Measurements from ENCODE around the gene DYNLT1. TPM values are rescaled to one million over a fixed set of nuclear protein-coding genes. Genes with fewer than 3 reads are reported as not detected.
A peak's percentile ranks its signal among the peaks of the same experiment; 100 is the strongest.

The DYNLT1 gene
- total and polyA plus RNA-seq, 2 experiments from 2014 or later: 82.6 to 219 TPM

DNA sequence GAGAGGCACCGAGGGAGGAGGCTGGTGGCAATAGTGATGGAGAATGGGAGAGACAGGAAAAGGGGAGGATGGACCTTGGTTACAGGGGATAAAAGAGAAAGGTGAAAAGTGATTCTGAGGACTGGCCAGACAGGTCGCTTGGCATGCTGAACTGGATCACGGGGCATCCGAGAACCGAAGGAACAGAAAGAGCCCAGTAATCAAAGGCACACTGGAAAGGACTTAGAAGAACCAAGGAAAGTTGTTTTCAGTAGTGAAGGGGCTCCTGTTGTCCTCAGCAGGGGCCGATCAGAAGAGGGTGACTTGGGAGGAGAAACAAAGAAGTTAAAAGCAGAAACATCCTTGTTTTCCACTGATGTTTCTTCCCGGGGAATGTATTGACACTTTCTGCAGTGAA is 24.2 kb upstream of the DYNLT1 start:
- Histone ChIP-seq H3K9me2 (replicated peaks; ENCODE audit: insufficient read depth) (no peaks in the 10 kb centered on the region), H3K27ac (no peak overlapping the region), H3K4me1 (ENCODE audit: insufficient read depth) (peaks cover 18% of the 10 kb centered on the region), H3K4me3 (no peak overlapping the region), H3K4me2 (no peak overlapping the region), H3K36me3 (replicated peaks; ENCODE audit: insufficient read depth, low read depth) (no peaks in the 10 kb centered on the region), H3K79me2 (no peaks in the 10 kb centered on the region), H2AFZ (no peak overlapping the region), H3K9me3 (ENCODE audit: low read depth) (no peaks in the 10 kb centered on the region), H4K20me1 (ENCODE audit: insufficient read depth, poor library complexity, severe bottlenecking) (no peaks in the 10 kb centered on the region), H3K27me3 (no peaks in the 10 kb centered on the region)
- DNase-seq (ENCODE audit: low spot score): no peak
- 77% methylated on average over 7 of the region's 7 CpGs for WGBS (ENCODE audit: low lambda C conversion rate, missing lambda C conversion rate)
- TF ChIP-seq EZH2 (IDR thresholded peaks at IDR 0.05; ENCODE audit: borderline replicate concordance) (no peak), EZH2phosphoT487 (IDR thresholded peaks at IDR 0.05; ENCODE audit: low read depth, severe bottlenecking, unreplicated experiment) (no peak)
- TF ChIP-seq, protein P1, sequence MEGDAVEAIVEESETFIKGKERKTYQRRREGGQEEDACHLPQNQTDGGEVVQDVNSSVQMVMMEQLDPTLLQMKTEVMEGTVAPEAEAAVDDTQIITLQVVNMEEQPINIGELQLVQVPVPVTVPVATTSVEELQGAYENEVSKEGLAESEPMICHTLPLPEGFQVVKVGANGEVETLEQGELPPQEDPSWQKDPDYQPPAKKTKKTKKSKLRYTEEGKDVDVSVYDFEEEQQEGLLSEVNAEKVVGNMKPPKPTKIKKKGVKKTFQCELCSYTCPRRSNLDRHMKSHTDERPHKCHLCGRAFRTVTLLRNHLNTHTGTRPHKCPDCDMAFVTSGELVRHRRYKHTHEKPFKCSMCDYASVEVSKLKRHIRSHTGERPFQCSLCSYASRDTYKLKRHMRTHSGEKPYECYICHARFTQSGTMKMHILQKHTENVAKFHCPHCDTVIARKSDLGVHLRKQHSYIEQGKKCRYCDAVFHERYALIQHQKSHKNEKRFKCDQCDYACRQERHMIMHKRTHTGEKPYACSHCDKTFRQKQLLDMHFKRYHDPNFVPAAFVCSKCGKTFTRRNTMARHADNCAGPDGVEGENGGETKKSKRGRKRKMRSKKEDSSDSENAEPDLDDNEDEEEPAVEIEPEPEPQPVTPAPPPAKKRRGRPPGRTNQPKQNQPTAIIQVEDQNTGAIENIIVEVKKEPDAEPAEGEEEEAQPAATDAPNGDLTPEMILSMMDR (IDR thresholded peaks at IDR 0.05; ENCODE audit: poor library complexity): no peak

DNA sequence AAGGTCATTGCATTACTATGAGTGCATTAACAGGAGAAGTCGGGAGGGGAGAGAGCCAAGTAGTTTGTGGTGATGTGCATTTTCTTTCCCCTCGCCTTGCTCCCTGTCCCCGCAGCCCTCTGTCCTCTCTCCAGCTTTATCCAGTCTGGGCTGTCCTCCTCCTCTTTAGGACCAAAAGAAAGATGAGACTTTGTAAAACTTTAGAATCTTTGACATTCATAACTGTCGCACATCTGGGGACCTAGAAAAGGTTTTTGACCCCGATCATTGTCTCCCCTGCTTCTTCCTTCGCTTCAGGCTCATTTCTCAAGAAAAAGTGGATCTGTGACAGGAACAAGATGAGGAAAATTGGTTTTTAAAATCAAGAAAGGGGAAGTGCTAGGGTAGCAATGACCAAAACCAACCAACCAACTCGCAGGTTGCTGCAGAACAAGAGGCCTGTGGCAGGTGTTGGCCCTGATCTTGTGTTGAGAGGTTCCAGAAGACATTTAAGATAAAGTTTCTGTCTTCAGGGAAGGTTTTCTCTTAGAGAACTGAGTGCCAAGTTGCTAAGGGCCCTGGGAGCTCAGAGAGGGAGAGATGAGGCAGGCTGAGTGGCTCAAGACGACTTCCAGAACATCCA is 22.9 kb upstream of the DYNLT1 start:
- TF ChIP-seq EZH2 (IDR thresholded peaks at IDR 0.05; ENCODE audit: borderline replicate concordance): no peak
- TF ChIP-seq, protein P1 (IDR thresholded peaks at IDR 0.05; ENCODE audit: poor library complexity): no peak
- TF ChIP-seq EZH2phosphoT487 (IDR thresholded peaks at IDR 0.05; ENCODE audit: low read depth, severe bottlenecking, unreplicated experiment): no peak
- 85% methylated on average over 8 of the region's 8 CpGs for WGBS (ENCODE audit: low lambda C conversion rate, missing lambda C conversion rate)
- no peaks in the 10 kb centered on the region for H3K36me3 ChIP-seq (replicated peaks; ENCODE audit: insufficient read depth, low read depth)
- H3K4me1 ChIP-seq (ENCODE audit: insufficient read depth): peaks cover 30% of the 10 kb centered on the region
- peak overlapping the region; percentile 39 for H3K27ac ChIP-seq
- H3K4me2 ChIP-seq: no peak overlapping the region
- no peaks in the 10 kb centered on the region for H3K79me2 ChIP-seq
- no peaks in the 10 kb centered on the region for H3K27me3 ChIP-seq
- no peak for DNase-seq (ENCODE audit: low spot score)
- H3K9me2 ChIP-seq (replicated peaks; ENCODE audit: insufficient read depth): no peaks in the 10 kb centered on the region
- H3K9me3 ChIP-seq (ENCODE audit: low read depth): no peaks in the 10 kb centered on the region
- no peak overlapping the region for H3K4me3 ChIP-seq
- H2AFZ ChIP-seq: no peak overlapping the region
- H4K20me1 ChIP-seq (ENCODE audit: insufficient read depth, poor library complexity, severe bottlenecking): no peaks in the 10 kb centered on the region

DNA sequence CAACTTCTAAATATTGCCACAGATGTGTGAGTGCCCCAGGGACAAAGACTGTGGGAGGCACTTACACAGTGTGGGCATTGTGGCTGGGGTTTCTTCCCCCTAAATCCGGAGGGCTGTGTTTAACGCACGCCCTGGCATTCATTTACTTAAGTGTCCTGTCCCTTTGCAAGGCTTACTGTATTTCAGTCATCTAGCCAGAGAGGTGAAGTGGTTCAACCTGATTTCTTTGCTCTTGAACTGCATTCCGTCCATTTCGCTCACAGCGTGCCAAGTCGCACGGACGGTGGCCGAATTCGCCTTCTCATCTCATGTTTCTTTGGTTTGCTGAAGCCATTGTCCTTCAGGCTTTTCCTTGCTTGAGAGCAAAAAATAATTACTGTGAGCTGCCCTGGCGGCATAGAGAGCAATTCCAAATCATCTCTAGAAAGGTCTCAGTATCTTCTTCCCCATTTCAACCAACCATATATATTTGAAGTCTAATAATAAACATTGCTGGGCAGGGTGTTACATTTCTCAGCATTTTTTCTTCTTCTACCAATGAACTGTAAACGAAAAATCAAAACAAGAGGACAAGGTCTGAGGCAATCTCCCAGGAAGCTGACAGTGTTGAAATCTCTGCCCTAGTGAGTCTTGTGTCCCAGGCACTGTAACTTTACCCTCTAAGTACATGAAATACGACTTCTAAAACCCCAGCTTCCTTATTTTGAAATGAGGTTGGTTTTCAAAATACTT is 22.3 kb upstream of the DYNLT1 start:
- TF ChIP-seq, protein P1 (IDR thresholded peaks at IDR 0.05; ENCODE audit: poor library complexity): no peak
- TF ChIP-seq EZH2 (IDR thresholded peaks at IDR 0.05; ENCODE audit: borderline replicate concordance): no peak
- no peak for TF ChIP-seq EZH2phosphoT487 (IDR thresholded peaks at IDR 0.05; ENCODE audit: low read depth, severe bottlenecking, unreplicated experiment)
- Histone ChIP-seq H2AFZ (no peak overlapping the region), H3K27me3 (no peaks in the 10 kb centered on the region), H4K20me1 (ENCODE audit: insufficient read depth, poor library complexity, severe bottlenecking) (no peaks in the 10 kb centered on the region), H3K4me2 (no peak overlapping the region), H3K27ac (peak overlapping the region; percentile 65), H3K9me3 (ENCODE audit: low read depth) (no peaks in the 10 kb centered on the region), H3K36me3 (replicated peaks; ENCODE audit: insufficient read depth, low read depth) (no peaks in the 10 kb centered on the region), H3K79me2 (no peaks in the 10 kb centered on the region), H3K4me3 (no peak overlapping the region), H3K4me1 (ENCODE audit: insufficient read depth) (peaks cover 32% of the 10 kb centered on the region), H3K9me2 (replicated peaks; ENCODE audit: insufficient read depth) (no peaks in the 10 kb centered on the region)
- 70% methylated on average over 14 of the region's 14 CpGs for WGBS (ENCODE audit: low lambda C conversion rate, missing lambda C conversion rate)
- no peak for DNase-seq (ENCODE audit: low spot score)
